H1 (cell line): ENCODE data around the gene SLC37A3.

Experiments
- JUND ChIP-seq: IDR thresholded peaks from 2 replicates; pipeline ENCODE4 v1.6.1; 2011; ENCODE audit warnings: mild to moderate bottlenecking, improper control_type of control experiment, low read length
- RFX5 ChIP-seq: IDR thresholded peaks from 2 replicates; pipeline ENCODE4 v1.6.1; 2011; ENCODE audit warnings: low read depth, low read length, improper control_type of control experiment, borderline replicate concordance
- SP1 ChIP-seq: IDR thresholded peaks from 2 replicates; pipeline ENCODE4 v1.6.1; 2011; ENCODE audit warnings: low read depth, low read length
- SP4 ChIP-seq: IDR thresholded peaks from 2 replicates; pipeline ENCODE4 v1.6.1; 2012; ENCODE audit warnings: low read length, inconsistent platforms
- TF ChIP-seq, protein P1 (sequence below), 3 experiments: IDR thresholded peaks; 1 replicate in 2 of 3; 2 replicates in 1 of 3; pipeline versions ENCODE4 v1.5.1 to v1.6.1; 2011; ENCODE audit warnings: low read length in 3 of 3, mild to moderate bottlenecking in 3 of 3, inconsistent platforms in 2 of 3, low read depth in 1 of 3, moderate library complexity in 1 of 3; ENCODE audit not compliant: insufficient read depth in 1 of 3; ENCODE audit errors: control extremely low read depth in 1 of 3
- TF ChIP-seq, protein P2 (sequence below): IDR thresholded peaks from 2 replicates; pipeline ENCODE4 v1.6.1; 2012; ENCODE audit warnings: inconsistent platforms

- TF ChIP-seq, protein P1, sequence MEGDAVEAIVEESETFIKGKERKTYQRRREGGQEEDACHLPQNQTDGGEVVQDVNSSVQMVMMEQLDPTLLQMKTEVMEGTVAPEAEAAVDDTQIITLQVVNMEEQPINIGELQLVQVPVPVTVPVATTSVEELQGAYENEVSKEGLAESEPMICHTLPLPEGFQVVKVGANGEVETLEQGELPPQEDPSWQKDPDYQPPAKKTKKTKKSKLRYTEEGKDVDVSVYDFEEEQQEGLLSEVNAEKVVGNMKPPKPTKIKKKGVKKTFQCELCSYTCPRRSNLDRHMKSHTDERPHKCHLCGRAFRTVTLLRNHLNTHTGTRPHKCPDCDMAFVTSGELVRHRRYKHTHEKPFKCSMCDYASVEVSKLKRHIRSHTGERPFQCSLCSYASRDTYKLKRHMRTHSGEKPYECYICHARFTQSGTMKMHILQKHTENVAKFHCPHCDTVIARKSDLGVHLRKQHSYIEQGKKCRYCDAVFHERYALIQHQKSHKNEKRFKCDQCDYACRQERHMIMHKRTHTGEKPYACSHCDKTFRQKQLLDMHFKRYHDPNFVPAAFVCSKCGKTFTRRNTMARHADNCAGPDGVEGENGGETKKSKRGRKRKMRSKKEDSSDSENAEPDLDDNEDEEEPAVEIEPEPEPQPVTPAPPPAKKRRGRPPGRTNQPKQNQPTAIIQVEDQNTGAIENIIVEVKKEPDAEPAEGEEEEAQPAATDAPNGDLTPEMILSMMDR (IDR thresholded peaks at IDR 0.05; ENCODE audit: control extremely low read depth in 1 of 3, insufficient read depth in 1 of 3, low read depth in 1 of 3, low read length in 3 of 3), result no peak
- TF ChIP-seq SP1 (no peak), SP4 (no peak), RFX5 (no peak), JUND (no peak)
- TF ChIP-seq, protein P2, sequence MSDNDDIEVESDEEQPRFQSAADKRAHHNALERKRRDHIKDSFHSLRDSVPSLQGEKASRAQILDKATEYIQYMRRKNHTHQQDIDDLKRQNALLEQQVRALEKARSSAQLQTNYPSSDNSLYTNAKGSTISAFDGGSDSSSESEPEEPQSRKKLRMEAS, result no peak
Observed at GRCh38 chr7:140384894-140385545, 13.3 kb downstream of the SLC37A3 start.
